ENCODE data around the gene SNX3.

The SNX3 gene

GRCh38 chr6:108161724-108162282, 99.0 kb downstream of the SNX3 start:
- FAIRE-seq = no peak
- DNase-seq (ENCODE audit: extremely low spot score, insufficient read length, low read depth) = no peak

Data from GM18507 (cell line).